ENCODE measurements around the gene BARHL1.

BARHL1 gene

DNA sequence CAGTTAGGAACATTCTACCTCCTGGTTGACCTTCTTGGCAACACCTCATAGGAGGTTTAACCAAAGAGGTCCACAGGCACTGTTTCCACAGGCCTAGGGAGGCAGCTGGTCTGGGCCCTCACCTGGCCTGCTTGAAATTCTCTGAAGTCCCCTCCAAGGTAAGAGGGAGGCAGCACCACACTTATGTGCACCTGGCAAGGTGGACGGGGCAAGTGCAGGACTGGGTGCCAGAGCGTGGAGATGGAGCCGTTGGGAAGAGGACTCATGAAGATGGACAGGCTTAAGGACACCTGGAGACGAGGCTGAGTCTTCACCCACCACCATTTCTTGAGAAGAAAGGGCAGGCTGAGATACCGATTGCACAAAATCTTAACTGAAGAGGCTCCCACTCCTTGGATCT lies 6.6 kb upstream of the BARHL1 start:
- in situ Hi-C loops (cut with HindIII; ENCODE audit: low sequenced_read_pairs), result loop anchor here (5.0 kb wide), 1 partner anchor 81 kb away; no protein-coding TSS in a partner anchor
- no peak for TF ChIP-seq CTCF (IDR thresholded peaks at IDR 0.05; ENCODE audit: low read depth, low read length, missing control alignments)
- H3K4me3 ChIP-seq (ENCODE audit: low read depth, low read length), result no peak overlapping the region
- no peak for DNase-seq (ENCODE audit: low read depth)

- H3K4me3 ChIP-seq (ENCODE audit: low read depth, low read length), result no peak overlapping the region
- TF ChIP-seq CTCF (IDR thresholded peaks at IDR 0.05; ENCODE audit: low read depth, low read length, missing control alignments), result no peak
- no peak for DNase-seq (ENCODE audit: low read depth)
- in situ Hi-C loops (cut with HindIII; ENCODE audit: low sequenced_read_pairs), result loop anchor here (5.0 kb wide), 1 partner anchor 80 kb away; no protein-coding TSS in a partner anchor
Measured at GRCh38 chr9:132577119-132577518, 5.3 kb upstream of the BARHL1 start.

DNA sequence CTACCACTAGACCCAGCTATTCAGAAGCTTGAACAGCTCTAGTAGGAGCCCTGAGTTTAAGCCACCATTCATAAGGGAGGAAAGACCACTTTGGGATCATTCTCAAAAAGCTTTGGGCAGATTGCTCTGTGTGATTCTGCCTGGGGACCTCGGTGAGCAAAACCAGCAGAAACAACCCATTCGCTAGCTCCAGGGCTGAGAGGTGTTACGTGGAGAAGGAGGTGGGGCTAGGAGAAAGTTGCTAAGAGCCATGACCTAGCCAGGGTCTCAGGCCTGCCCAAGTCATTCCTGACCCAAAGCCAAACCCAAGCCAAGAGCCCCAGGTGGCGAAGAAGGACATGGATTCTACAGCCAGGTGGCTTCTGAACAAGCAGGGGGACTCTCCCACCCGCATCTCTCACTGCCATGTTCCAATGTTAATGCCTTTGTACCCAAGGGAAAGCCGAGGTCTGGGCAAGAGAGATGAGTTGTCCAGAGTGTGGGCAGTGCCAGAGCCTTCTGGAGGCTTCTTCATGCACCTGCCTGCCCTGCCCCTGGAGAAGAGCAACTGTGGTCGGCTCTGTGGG lies 4.0 kb upstream of the BARHL1 start:
- in situ Hi-C loops (cut with HindIII; ENCODE audit: low sequenced_read_pairs), result loop anchor here (5.0 kb wide), 1 partner anchor 79 kb away; no protein-coding TSS in a partner anchor
- no peak for TF ChIP-seq CTCF (IDR thresholded peaks at IDR 0.05; ENCODE audit: low read depth, low read length, missing control alignments)
- DNase-seq (ENCODE audit: low read depth), result no peak
- no peak overlapping the region for H3K4me3 ChIP-seq (ENCODE audit: low read depth, low read length)

GRCh38 chr9:132579427-132579798 lies 3.0 kb upstream of the BARHL1 start:
- in situ Hi-C loops (cut with HindIII; ENCODE audit: low sequenced_read_pairs), result loop anchor here (5.0 kb wide), 1 partner anchor 78 kb away; no protein-coding TSS in a partner anchor
- H3K4me3 ChIP-seq (ENCODE audit: low read depth, low read length), result no peak overlapping the region
- DNase-seq (ENCODE audit: low read depth), result no peak
- no peak for TF ChIP-seq CTCF (IDR thresholded peaks at IDR 0.05; ENCODE audit: low read depth, low read length, missing control alignments)

DNA sequence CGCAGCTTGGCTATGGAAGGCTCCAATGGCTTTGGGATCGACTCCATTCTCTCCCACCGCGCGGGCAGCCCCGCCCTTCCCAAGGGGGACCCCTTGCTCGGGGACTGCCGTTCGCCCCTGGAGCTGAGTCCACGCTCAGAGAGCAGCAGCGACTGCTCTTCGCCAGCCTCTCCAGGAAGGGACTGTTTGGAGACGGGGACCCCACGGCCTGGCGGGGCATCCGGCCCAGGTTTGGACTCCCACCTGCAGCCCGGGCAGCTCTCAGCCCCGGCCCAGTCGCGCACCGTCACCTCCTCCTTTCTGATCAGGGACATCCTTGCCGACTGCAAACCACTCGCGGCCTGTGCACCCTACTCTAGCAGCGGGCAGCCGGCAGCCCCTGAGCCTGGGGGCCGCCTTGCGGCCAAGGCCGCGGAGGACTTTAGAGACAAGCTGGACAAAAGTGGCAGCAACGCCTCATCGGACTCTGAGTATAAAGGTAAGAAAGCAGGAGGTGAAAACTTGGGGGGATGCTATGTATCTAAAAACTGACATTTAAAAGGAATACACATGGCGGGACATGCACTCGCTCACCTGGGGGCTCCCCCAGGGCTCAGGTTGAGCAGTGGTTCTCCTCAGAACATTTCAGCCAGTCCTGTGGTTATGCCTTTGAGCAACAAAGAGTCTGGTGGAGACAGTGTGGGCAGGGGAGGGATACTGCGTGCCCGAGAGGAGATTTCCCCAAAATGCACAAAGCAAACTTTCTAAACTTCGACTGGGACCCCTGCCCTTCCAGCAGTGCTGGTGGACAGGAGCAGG lies 579 bp downstream of the BARHL1 start:
- H3K4me3 ChIP-seq (ENCODE audit: low read depth, low read length), result no peak overlapping the region
- DNase-seq (ENCODE audit: low read depth), result no peak
- TF ChIP-seq CTCF (IDR thresholded peaks at IDR 0.05; ENCODE audit: low read depth, low read length, missing control alignments), result no peak
- in situ Hi-C loops (cut with HindIII; ENCODE audit: low sequenced_read_pairs), result no loop called here

GRCh38 chr9:132583584-132584304 lies 1.3 kb downstream of the BARHL1 start:
- in situ Hi-C loops (cut with HindIII; ENCODE audit: low sequenced_read_pairs), result no loop called here
- no peak for DNase-seq (ENCODE audit: low read depth)

More at GRCh38 chr9:132583584-132584304, 1.3 kb downstream of the BARHL1 start:
- H3K4me3 ChIP-seq (ENCODE audit: low read depth, low read length), result no peak overlapping the region
- TF ChIP-seq CTCF (IDR thresholded peaks at IDR 0.05; ENCODE audit: low read depth, low read length, missing control alignments), result no peak

Measured in astrocyte of the cerebellum (primary cell).